ENCODE measurements around the gene NAA50. TPM values are rescaled to one million over a fixed set of nuclear protein-coding genes. Genes with fewer than 3 reads are reported as not detected.
A peak's percentile ranks its signal among the peaks of the same experiment; 100 is the strongest.

The NAA50 gene
- total and polyA plus RNA-seq, 2 donors (not counting 1 experiment from before 2014, with no cell fraction given), result 27.6 to 116 TPM

DNA sequence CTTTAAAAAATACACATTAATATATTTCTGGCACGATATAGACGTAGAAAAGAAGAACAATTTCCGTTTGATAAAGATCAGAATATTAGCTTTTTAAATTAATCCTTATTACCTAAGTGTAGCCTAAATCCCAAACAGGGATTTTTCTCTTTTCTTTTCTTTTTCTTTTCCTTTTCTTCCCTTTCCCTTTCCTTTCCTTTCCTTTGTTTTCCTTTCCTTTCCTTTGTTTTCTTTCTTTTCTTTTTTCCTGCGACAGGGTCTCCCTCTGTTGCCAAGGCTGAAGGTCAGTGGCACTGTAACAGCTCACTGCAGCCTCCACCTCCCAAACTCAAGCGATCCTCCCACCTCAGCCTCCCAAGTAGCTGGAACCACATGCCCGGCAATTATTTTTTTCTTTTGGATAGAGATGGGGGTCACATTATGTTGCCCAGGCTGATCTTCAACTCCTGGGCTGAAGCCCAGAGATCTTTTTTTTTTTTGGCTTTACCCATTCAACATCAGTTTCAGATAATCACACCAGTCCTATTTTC, 47.8 kb downstream of the NAA50 start:
- peak overlapping the region; percentile 75 for H3K27ac Mint-ChIP-seq

More for the DNA sequence above, 47.8 kb downstream of the NAA50 start:
- Histone ChIP-seq H3K4me3 (ENCODE audit: control extremely low read depth in 1 of 5, extremely low read depth in 1 of 5, insufficient read depth in 1 of 5, low read depth in 2 of 5, low read length in 4 of 5) (peak overlapping the region in 1 of 5 experiments; percentile 52), H3K79me2 (ENCODE audit: control insufficient read depth, insufficient read depth, low read length) (peaks cover 50% of the 10 kb centered on the region), H3K9me3 (ENCODE audit: control extremely low read depth in 1 of 3, control insufficient read depth in 2 of 3, insufficient read depth in 1 of 3, low read length in 2 of 3) (no peaks in the 10 kb centered on the region), H3K36me3 (replicated peaks in 1 of 2; ENCODE audit: control extremely low read depth in 1 of 2, control insufficient read depth in 1 of 2, extremely low read depth in 1 of 2, insufficient read depth in 2 of 2, low read length in 1 of 2) (peaks cover 0 to 5% of the 10 kb centered on the region in 2 experiments), H3K27ac (ENCODE audit: low read length in 2 of 2) (peak overlapping the region; percentile 78 to 88), H3K9ac (ENCODE audit: low read length) (peak overlapping the region; percentile 86), H2AFZ (ENCODE audit: insufficient read depth, low read depth, low read length, poor library complexity, severe bottlenecking) (peak overlapping the region; percentile 74), H3K27me3 (replicated peaks in 1 of 4; ENCODE audit: control extremely low read depth in 1 of 4, control insufficient read depth in 3 of 4, insufficient read depth in 4 of 4, low read length in 3 of 4) (no peaks in the 10 kb centered on the region), H3K4me1 (ENCODE audit: control insufficient read depth in 2 of 2, insufficient read depth in 2 of 2, low read length in 2 of 2) (peaks cover 36% of the 10 kb centered on the region in 2 donors), H4K20me1 (ENCODE audit: control insufficient read depth, insufficient read depth, low read length, poor library complexity, severe bottlenecking) (no peaks in the 10 kb centered on the region), H3K4me2 (replicated peaks; ENCODE audit: low read depth, low read length, poor library complexity, severe bottlenecking) (peak overlapping the region; percentile 79)
- DNase-seq (no peak), ATAC-seq (ENCODE audit: low read depth) (no peak)
- Mint-ChIP-seq H3K9me3 (ENCODE audit: insufficient read depth) (no peaks in the 10 kb centered on the region), H3K27me3 (no peaks in the 10 kb centered on the region), H3K4me1 (peaks cover 22% of the 10 kb centered on the region), H3K4me3 (peak overlapping the region; percentile 79)
- intact Hi-C loops (cut with micrococcal nuclease), result no loop called here
- CTCF ChIA-PET, result interaction anchor here (0.7 to 1.9 kb wide), 3 partner anchors 10 to 47 kb away, joined by 3 to 8 read pairs (median 6); partner anchors contain the start of gene NAA50
- WGBS (ENCODE audit: insufficient coverage), result 89% methylated on average over 1 of the region's 6 CpGs
- TF ChIP-seq, protein P1, sequence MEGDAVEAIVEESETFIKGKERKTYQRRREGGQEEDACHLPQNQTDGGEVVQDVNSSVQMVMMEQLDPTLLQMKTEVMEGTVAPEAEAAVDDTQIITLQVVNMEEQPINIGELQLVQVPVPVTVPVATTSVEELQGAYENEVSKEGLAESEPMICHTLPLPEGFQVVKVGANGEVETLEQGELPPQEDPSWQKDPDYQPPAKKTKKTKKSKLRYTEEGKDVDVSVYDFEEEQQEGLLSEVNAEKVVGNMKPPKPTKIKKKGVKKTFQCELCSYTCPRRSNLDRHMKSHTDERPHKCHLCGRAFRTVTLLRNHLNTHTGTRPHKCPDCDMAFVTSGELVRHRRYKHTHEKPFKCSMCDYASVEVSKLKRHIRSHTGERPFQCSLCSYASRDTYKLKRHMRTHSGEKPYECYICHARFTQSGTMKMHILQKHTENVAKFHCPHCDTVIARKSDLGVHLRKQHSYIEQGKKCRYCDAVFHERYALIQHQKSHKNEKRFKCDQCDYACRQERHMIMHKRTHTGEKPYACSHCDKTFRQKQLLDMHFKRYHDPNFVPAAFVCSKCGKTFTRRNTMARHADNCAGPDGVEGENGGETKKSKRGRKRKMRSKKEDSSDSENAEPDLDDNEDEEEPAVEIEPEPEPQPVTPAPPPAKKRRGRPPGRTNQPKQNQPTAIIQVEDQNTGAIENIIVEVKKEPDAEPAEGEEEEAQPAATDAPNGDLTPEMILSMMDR (IDR thresholded peaks at IDR 0.05), result no peak
- TF ChIP-seq EZH2 (IDR thresholded peaks at IDR 0.05; ENCODE audit: borderline replicate concordance, insufficient read depth, low read depth, low read length, poor library complexity, severe bottlenecking), result no peak
- POLR2A ChIA-PET, result interaction anchor here (0.6 to 1.3 kb wide), 3 partner anchors 27 to 67 kb away, joined by 3 to 4 read pairs (median 3); no protein-coding TSS in a partner anchor
